WERI-Rb-1 (cell line): ENCODE results near the gene SCIMP.

ENCODE experiments used
- DNase-seq: peaks from one replicate; pipeline ENCODE4 v3.0.0-alpha.2; 2020
- H3K27ac ChIP-seq: fragments of 250-450 bp; sonication (Bioruptor Pico); 2 replicates; pipeline ENCODE4 v1.5.1; 2020; ENCODE audit warnings: mild to moderate bottlenecking, moderate library complexity
- H3K27me3 ChIP-seq: fragments of 250-450 bp; sonication (Bioruptor Pico); 2 replicates; pipeline ENCODE4 v1.5.1; 2021; ENCODE audit warnings: mild to moderate bottlenecking, low read depth, moderate library complexity; ENCODE audit not compliant: insufficient read depth, severe bottlenecking
- H3K36me3 ChIP-seq: fragments of 250-450 bp; sonication (Bioruptor Pico); 2 replicates; pipeline ENCODE4 v1.5.1; 2020; ENCODE audit warnings: mild to moderate bottlenecking, moderate library complexity
- H3K4me3 ChIP-seq: 2 replicates; pipeline ENCODE4 v1.5.1; 2011; ENCODE audit warnings: low read depth, mild to moderate bottlenecking, control low read depth, low read length
- H3K9me3 ChIP-seq: fragments of 250-450 bp; sonication (Bioruptor Pico); 2 replicates; pipeline ENCODE4 v1.5.1; 2021; ENCODE audit warnings: mild to moderate bottlenecking, moderate library complexity; ENCODE audit not compliant: severe bottlenecking
- CTCF ChIP-seq: IDR thresholded peaks from 2 replicates; pipeline ENCODE4 v1.5.1; 2011; ENCODE audit warnings: low read depth, mild to moderate bottlenecking, control low read depth, inconsistent platforms, low read length

SCIMP gene

DNA sequence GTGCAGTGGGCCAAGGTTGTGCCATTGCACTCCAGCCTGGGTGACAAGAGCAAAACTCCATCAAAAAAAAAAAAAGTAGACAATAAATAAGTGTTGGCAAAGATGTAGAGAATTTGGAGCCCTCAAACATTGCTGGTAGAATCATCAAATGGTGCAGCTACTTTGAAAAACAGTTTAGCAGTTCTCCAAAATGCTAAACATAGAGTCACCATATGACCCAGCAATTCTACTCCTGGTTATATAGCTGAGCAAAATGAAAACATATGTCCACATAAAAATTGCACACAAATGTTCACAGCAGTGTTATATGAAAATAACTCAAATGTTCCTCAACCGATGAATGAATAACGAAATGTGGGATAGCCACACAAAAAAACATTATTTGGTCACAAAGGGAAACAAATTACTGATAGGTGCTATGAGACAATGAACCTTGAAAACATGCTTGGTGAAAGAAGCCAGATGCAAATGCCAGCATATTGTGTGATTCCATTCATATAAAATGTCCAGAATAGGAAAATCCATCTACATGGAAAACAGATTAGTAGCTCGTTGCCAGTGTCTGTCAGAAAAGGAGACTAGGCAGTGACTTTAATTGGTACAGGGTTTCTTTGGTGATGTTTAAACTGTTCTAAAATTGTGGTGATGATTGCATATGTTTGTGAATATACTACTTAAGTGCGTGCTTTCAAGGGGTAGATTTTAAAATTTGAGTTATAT is 34.7 kb upstream of the SCIMP start:
- Histone ChIP-seq H3K27ac (no peak overlapping the region), H3K9me3 (no peaks in the 10 kb centered on the region), H3K36me3 (no peaks in the 10 kb centered on the region), H3K4me3 (no peak overlapping the region), H3K27me3 (no peaks in the 10 kb centered on the region)
- no peak for DNase-seq
- no peak for TF ChIP-seq CTCF

DNA sequence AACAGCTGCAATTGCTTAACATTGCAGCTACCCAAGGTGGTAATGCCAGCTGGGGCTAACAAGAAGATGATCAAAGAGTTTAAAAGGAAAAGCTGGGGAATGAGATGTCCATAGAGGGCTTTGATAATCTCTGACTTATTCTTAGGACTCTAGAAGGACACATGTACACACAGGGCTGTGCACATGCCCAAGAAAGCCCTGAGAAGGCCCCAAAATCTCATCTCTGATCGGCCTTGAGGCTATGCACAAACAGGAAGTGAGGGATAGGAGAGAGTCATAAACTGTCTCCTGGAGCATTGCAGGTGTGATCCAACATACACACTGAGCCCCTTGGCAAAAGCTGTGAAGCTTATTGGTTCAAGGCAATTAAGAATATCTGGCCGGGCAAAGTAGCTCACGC is 30.2 kb upstream of the SCIMP start:
- Histone ChIP-seq H3K36me3 (no peaks in the 10 kb centered on the region), H3K9me3 (no peaks in the 10 kb centered on the region), H3K27me3 (no peaks in the 10 kb centered on the region), H3K27ac (no peak overlapping the region), H3K4me3 (no peak overlapping the region)
- TF ChIP-seq CTCF: no peak
- no peak for DNase-seq

DNA sequence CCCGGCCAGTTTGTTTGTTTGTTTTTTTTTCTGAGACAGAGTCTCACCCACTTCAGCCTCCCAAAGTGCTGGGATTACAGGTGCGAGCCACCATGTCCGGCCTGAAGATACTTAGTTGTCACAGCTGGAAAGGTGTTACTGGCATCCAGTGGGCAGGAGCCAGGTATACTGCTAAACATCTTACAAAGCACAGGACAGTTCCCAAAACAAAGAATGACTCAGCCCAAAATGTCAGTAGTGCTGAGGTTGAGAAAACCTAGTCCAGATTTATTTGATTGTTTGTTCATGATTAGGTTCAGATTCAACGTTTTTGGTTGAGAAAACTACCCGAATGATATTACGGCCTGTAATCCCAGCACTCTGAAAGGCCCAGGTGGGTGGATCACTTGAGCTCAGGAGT is 28.8 kb upstream of the SCIMP start:
- TF ChIP-seq CTCF: no peak
- no peaks in the 10 kb centered on the region for H3K36me3 ChIP-seq
- no peaks in the 10 kb centered on the region for H3K27me3 ChIP-seq
- H3K27ac ChIP-seq: no peak overlapping the region
- no peaks in the 10 kb centered on the region for H3K9me3 ChIP-seq
- no peak for DNase-seq
- no peak overlapping the region for H3K4me3 ChIP-seq

GRCh38 chr17:5262416-5262991 is 27.8 kb upstream of the SCIMP start:
- H3K36me3 ChIP-seq: no peaks in the 10 kb centered on the region
- H3K27me3 ChIP-seq: no peaks in the 10 kb centered on the region
- no peak overlapping the region for H3K4me3 ChIP-seq
- no peak overlapping the region for H3K27ac ChIP-seq
- no peak for DNase-seq
- no peaks in the 10 kb centered on the region for H3K9me3 ChIP-seq
- no peak for TF ChIP-seq CTCF

GRCh38 chr17:5260542-5260941 is 25.9 kb upstream of the SCIMP start:
- Histone ChIP-seq H3K36me3 (no peaks in the 10 kb centered on the region), H3K27ac (no peak overlapping the region), H3K4me3 (no peak overlapping the region), H3K27me3 (no peaks in the 10 kb centered on the region), H3K9me3 (no peaks in the 10 kb centered on the region)
- DNase-seq: no peak
- TF ChIP-seq CTCF: no peak

DNA sequence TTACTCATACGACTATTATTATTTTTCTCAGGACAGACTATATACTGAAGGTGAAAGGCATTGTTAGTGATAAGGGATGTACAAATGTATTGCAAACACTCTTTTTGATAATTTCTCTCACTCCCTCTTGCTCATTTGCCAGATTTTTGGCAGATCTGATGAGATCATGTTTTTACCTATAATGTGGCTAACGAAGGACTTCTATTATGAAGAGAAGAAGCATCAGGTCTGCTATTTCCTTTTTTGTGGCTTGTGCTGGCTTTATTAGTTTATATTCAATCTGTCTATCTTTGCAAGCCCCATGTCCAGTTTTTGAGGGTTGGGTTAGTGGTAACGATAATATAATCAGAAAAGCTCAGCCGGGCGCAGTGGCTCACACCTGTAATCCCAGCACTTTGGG is 22.5 kb upstream of the SCIMP start:
- H3K36me3 ChIP-seq: no peaks in the 10 kb centered on the region
- H3K4me3 ChIP-seq: no peak overlapping the region
- DNase-seq: no peak
- TF ChIP-seq CTCF: no peak
- H3K9me3 ChIP-seq: no peaks in the 10 kb centered on the region
- no peaks in the 10 kb centered on the region for H3K27me3 ChIP-seq
- H3K27ac ChIP-seq: no peak overlapping the region
